Naive thymus-derived CD4-positive, alpha-beta T cell (primary cell): ENCODE measurements around the gene PARPBP. TPM values are rescaled to one million over a fixed set of nuclear protein-coding genes. Genes with fewer than 3 reads are reported as not detected.

ENCODE experiments used
- ATAC-seq: fragments of 150-1000 bp; cut with Tn5 transposase; 2 replicates; pipeline ENCODE4 v1.10.0; 2021; ENCODE audit warnings: mild to moderate bottlenecking, moderate library complexity
- CTCF ChIA-PET: fragments of 350-600 bp; sonication (Branson Sonifier 250); formaldehyde crosslinking; loops from one replicate; lab custom pipeline; 2021; ENCODE audit warnings: antibody characterized with exemption; lab: Charles Lee
- POLR2A ChIA-PET: fragments of 350-600 bp; sonication (Branson Sonifier 250); formaldehyde crosslinking; loops from one replicate; lab custom pipeline; 2021; ENCODE audit warnings: antibody characterized with exemption, inconsistent platforms; lab: Charles Lee
- DNase-seq, 9 donors: peaks; one replicate each; pipeline versions ENCODE4 v3.0.0 to v3.0.0-alpha.2; 2020 to 2022; ENCODE audit warnings: mixed read lengths in 1 of 9
- H3K27ac ChIP-seq: one replicate; pipeline ENCODE4 v1.7.0; 2013; ENCODE audit warnings: mild to moderate bottlenecking, low read depth, low read length, moderate library complexity
- H3K27me3 ChIP-seq, 2 donors: one replicate each; pipeline ENCODE4 v1.7.0; 2013; ENCODE audit warnings: low read length in 2 of 2, mild to moderate bottlenecking in 2 of 2, moderate library complexity in 2 of 2; ENCODE audit not compliant: control insufficient read depth in 2 of 2, insufficient read depth in 2 of 2
- H3K36me3 ChIP-seq, 3 experiments: 1 replicate in 2 of 3; 2 replicates in 1 of 3; pipeline ENCODE4 v1.7.0; 2013; ENCODE audit warnings: low read length in 3 of 3, mild to moderate bottlenecking in 3 of 3, moderate library complexity in 1 of 3; ENCODE audit not compliant: insufficient read depth in 3 of 3, control insufficient read depth in 2 of 3
- H3K4me1 ChIP-seq, 2 donors: one replicate each; pipeline ENCODE4 v1.7.0; 2013; ENCODE audit warnings: low read length in 2 of 2, mild to moderate bottlenecking in 2 of 2, moderate library complexity in 1 of 2; ENCODE audit not compliant: control insufficient read depth in 2 of 2, insufficient read depth in 2 of 2
- H3K4me3 ChIP-seq: 2 replicates; pipeline ENCODE4 v1.7.0; 2013; ENCODE audit warnings: mild to moderate bottlenecking, low read length
- H3K9me3 ChIP-seq, 3 experiments: 1 replicate in 2 of 3; 2 replicates in 1 of 3; pipeline ENCODE4 v1.7.0; 2013; ENCODE audit warnings: low read length in 3 of 3; ENCODE audit not compliant: control insufficient read depth in 2 of 3
- H3K27ac Mint-ChIP-seq, 9 donors: one replicate each; pipeline ENCODE4 v1.8.0; 2020 to 2022; ENCODE audit warnings: mixed read lengths in 9 of 9, mild to moderate bottlenecking in 8 of 9, moderate library complexity in 5 of 9, inconsistent platforms in 2 of 9
- H3K27me3 Mint-ChIP-seq, 5 donors: one replicate each; pipeline ENCODE4 v1.8.0; 2021 to 2022; ENCODE audit warnings: mixed read lengths in 5 of 5, mild to moderate bottlenecking in 1 of 5
- H3K36me3 Mint-ChIP-seq, 5 donors: one replicate each; pipeline ENCODE4 v1.8.0; 2020 to 2022; ENCODE audit warnings: mixed read lengths in 5 of 5, mild to moderate bottlenecking in 3 of 5, inconsistent platforms in 1 of 5
- H3K4me1 Mint-ChIP-seq, 7 donors: one replicate each; pipeline ENCODE4 v1.8.0; 2020 to 2022; ENCODE audit warnings: mixed read lengths in 7 of 7, mild to moderate bottlenecking in 3 of 7, inconsistent platforms in 1 of 7
- H3K4me3 Mint-ChIP-seq, 10 donors: one replicate each; pipeline ENCODE4 v1.8.0; 2020 to 2022; ENCODE audit warnings: mild to moderate bottlenecking in 10 of 10, mixed read lengths in 10 of 10, moderate library complexity in 6 of 10, inconsistent platforms in 2 of 10
- H3K9me3 Mint-ChIP-seq, 11 donors: one replicate each; pipeline ENCODE4 v1.8.0; 2020 to 2022; ENCODE audit warnings: mixed read lengths in 11 of 11, mild to moderate bottlenecking in 4 of 11, inconsistent platforms in 1 of 11, moderate library complexity in 1 of 11
- intact Hi-C, 2 donors: fragments of 100-400 bp; cut with micrococcal nuclease; formaldehyde crosslinking; loops; one replicate each; pipeline ENCODE4 v1.15.1; 2023
- polyA plus RNA-seq, 2 donors: library from polyadenylated mRNA; unstranded; fragments of 300-500 nt; fragmentation: Illumina TruSeq; gene quantifications; one replicate each; pipeline ENCODE4 v1.2.3, GENCODE V29; 2021
- total RNA-seq, 6 experiments: library from RNA in 5 of 6; stranded (reverse) in 5 of 6; gene quantifications; 1 replicate in 5 of 6; 2 replicates in 1 of 6; pipeline ENCODE4 v1.2.3 and lab custom pipeline; 2021 to 2026

The PARPBP gene
- total and polyA plus RNA-seq, 7 experiments from 2014 or later, result 1.1 to 21.5 (median 1.7) TPM

DNA sequence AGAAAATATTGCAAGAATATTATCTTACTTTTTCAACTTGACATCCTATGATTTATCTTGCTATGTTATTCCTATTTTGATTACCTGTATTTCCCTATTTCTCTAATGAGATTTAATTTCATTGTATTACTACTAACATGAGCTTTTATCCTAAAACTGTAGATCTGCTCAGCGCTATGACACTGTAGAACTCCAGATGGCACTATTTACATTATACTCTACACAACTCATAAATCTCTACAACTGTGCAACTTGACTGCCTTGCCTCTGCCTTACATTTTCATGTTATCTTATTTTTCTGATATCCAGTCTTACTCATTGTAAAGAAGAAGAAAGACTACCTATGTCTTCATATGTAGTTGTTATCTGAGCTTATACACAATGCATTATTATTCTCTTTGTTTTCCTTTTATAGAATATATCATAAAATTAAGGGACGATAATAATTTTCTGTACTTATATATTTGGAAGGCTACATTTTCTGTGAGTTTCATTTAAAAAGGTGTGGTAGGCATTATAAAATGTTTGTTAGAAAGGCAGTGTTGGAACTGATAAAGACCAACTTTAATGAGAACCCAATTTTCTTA lies 24.2 kb upstream of the PARPBP start:
- POLR2A ChIA-PET, result no interaction called here
- Mint-ChIP-seq H3K27me3 (no peaks in the 10 kb centered on the region), H3K9me3 (no peaks in the 10 kb centered on the region), H3K27ac (no peak overlapping the region), H3K4me3 (no peak overlapping the region), H3K4me1 (peaks cover 0 to 5% (median 3%) of the 10 kb centered on the region in 7 donors), H3K36me3 (peaks cover 0 to 37% (median 17%) of the 10 kb centered on the region in 5 donors)
- intact Hi-C loops, result loop anchor here (1.0 to 10.0 kb wide), 5 partner anchors 161 to 1453 kb away; no protein-coding TSS in a partner anchor
- Histone ChIP-seq H3K27ac (no peak overlapping the region), H3K36me3 (peaks cover 0 to 8% (median 0%) of the 10 kb centered on the region in 3 experiments), H3K4me1 (no peaks in the 10 kb centered on the region), H3K4me3 (no peak overlapping the region), H3K27me3 (no peaks in the 10 kb centered on the region), H3K9me3 (no peaks in the 10 kb centered on the region)
- DNase-seq (no peak), ATAC-seq (peak; percentile 56)
- CTCF ChIA-PET, result interaction anchor here (0.7 kb wide), 1 partner anchor 479 kb away, joined by 3 read pairs; no protein-coding TSS in a partner anchor

DNA sequence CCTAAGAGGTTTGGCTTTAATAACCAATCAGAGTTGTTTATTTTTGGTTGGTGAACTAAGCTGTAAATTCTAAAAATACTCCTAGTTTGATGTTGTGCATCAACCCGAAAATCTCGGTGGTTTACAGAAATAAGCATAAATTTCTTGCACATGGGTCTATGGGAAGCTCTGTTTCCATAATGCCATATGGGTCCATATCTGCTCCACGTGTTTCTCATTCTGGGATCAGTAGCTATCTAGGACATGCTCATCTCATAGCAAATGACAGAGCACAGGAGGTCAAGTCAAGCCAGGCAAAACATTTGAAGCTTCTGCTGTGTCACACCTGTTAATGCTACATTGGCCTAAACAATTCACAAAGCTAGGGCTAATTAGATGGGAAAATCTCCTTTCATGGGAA lies 23.1 kb upstream of the PARPBP start:
- no peak for DNase-seq
- Mint-ChIP-seq H3K27ac (no peak overlapping the region), H3K4me1 (peaks cover 0 to 5% (median 3%) of the 10 kb centered on the region in 7 donors), H3K4me3 (no peak overlapping the region), H3K27me3 (no peaks in the 10 kb centered on the region), H3K9me3 (no peaks in the 10 kb centered on the region), H3K36me3 (peaks cover 0 to 31% (median 19%) of the 10 kb centered on the region in 5 donors)
- H3K27ac ChIP-seq, result no peak overlapping the region
- intact Hi-C loops, result loop anchor here in 1 of 2 donors (10.0 kb wide), 1 partner anchor 162 kb away; no protein-coding TSS in a partner anchor
- ChIA-PET CTCF (no interaction called here), POLR2A (no interaction called here)
- no peaks in the 10 kb centered on the region for H3K4me1 ChIP-seq
- no peaks in the 10 kb centered on the region for H3K9me3 ChIP-seq
- no peak for ATAC-seq
- H3K36me3 ChIP-seq, result peaks cover 0 to 8% (median 0%) of the 10 kb centered on the region in 3 experiments
- H3K27me3 ChIP-seq, result no peaks in the 10 kb centered on the region
- H3K4me3 ChIP-seq, result no peak overlapping the region

DNA sequence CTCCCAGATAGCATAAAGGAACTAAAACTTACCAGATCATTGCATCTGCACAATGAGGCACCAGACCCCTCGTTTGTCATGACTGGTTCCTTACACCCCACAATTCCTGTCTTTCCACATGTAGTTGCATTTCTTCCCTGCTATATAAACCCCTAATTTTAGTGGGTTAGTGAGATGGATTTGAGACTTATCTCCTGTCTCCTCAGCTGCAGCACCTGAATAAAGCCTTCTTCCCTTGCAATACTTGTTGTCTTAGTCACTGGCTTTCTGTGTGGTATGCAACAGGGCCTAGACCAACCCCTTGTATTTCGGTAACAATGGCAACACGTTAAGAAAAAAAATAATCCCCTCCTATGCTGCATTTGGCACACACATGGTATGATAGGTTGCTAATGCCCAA lies 13.1 kb upstream of the PARPBP start:
- no peaks in the 10 kb centered on the region for H3K27me3 Mint-ChIP-seq
- no peak overlapping the region for H3K4me3 Mint-ChIP-seq
- no peak overlapping the region for H3K4me3 ChIP-seq
- DNase-seq, result no peak
- no peak overlapping the region for H3K27ac ChIP-seq
- H3K36me3 ChIP-seq, result peaks cover 0 to 44% (median 14%) of the 10 kb centered on the region in 3 experiments
- CTCF ChIA-PET, result no interaction called here
- no peaks in the 10 kb centered on the region for H3K27me3 ChIP-seq
- H3K27ac Mint-ChIP-seq, result no peak overlapping the region
- no peak for ATAC-seq
- intact Hi-C loops, result no loop called here
- no peaks in the 10 kb centered on the region for H3K4me1 ChIP-seq
- peaks cover 0 to 26% (median 0%) of the 10 kb centered on the region in 11 donors for H3K9me3 Mint-ChIP-seq
- peaks cover 4 to 11% (median 10%) of the 10 kb centered on the region in 7 donors for H3K4me1 Mint-ChIP-seq
- H3K9me3 ChIP-seq, result no peaks in the 10 kb centered on the region
- H3K36me3 Mint-ChIP-seq, result peaks cover 26 to 86% (median 83%) of the 10 kb centered on the region in 5 donors
- POLR2A ChIA-PET, result no interaction called here

DNA sequence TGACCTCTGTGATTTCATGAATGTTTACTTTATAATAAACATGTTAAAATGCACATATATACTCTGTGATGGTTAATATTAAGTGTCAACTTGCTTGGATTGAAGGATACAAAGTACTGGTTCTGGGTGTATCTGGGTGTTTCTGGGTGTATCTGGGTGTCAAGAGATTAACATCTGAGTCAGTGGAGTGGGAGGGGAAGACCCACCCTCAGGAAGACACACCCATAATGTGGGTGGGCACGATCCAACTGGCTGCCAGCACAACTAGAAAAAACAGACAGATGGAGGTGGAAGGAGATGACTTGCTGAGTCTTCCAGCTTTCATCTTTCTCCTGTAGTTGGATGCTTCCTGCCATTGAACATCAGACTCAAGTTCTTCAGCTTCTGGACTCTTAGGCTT lies 12.0 kb upstream of the PARPBP start:
- Histone ChIP-seq H3K27ac (no peak overlapping the region), H3K9me3 (no peaks in the 10 kb centered on the region), H3K4me3 (no peak overlapping the region), H3K27me3 (no peaks in the 10 kb centered on the region), H3K4me1 (no peaks in the 10 kb centered on the region), H3K36me3 (peaks cover 0 to 44% (median 14%) of the 10 kb centered on the region in 3 experiments)
- peaks cover 22 to 78% (median 78%) of the 10 kb centered on the region in 5 donors for H3K36me3 Mint-ChIP-seq
- H3K4me1 Mint-ChIP-seq, result peaks cover 4 to 11% (median 8%) of the 10 kb centered on the region in 7 donors
- H3K9me3 Mint-ChIP-seq, result peaks cover 0 to 26% (median 0%) of the 10 kb centered on the region in 11 donors
- no peak overlapping the region for H3K4me3 Mint-ChIP-seq
- ChIA-PET CTCF (no interaction called here), POLR2A (no interaction called here)
- intact Hi-C loops, result no loop called here
- no peaks in the 10 kb centered on the region for H3K27me3 Mint-ChIP-seq
- H3K27ac Mint-ChIP-seq, result peak overlapping the region in 2 of 9 donors; percentile 17 to 68
- ATAC-seq (no peak), DNase-seq (no peak)

DNA sequence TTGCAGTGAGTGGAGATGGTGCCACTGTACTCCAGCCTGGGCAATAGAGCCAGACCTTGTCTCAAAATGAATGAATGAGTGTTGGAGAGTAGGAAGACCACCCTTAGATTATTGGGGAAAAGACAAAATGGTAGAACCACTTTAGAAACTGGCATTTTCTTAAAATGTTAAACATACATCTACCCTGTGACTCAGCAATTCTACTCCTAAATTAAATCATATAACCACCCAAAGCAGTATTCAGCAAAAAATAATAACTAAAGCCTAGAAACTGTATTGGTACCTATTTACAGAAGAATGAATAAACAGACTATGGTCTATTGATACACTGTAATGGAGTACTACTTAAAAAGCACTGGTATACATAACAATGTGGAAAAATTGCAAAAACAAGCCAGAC lies 9.2 kb upstream of the PARPBP start:
- Mint-ChIP-seq H3K9me3 (peaks cover 0 to 12% (median 0%) of the 10 kb centered on the region in 11 donors), H3K4me3 (no peak overlapping the region), H3K36me3 (peaks cover 20 to 60% (median 59%) of the 10 kb centered on the region in 5 donors), H3K27me3 (no peaks in the 10 kb centered on the region), H3K27ac (no peak overlapping the region), H3K4me1 (peaks cover 8 to 15% (median 12%) of the 10 kb centered on the region in 7 donors)
- Histone ChIP-seq H3K27me3 (no peaks in the 10 kb centered on the region), H3K36me3 (peaks cover 0 to 32% (median 14%) of the 10 kb centered on the region in 3 experiments), H3K4me3 (no peak overlapping the region), H3K9me3 (no peaks in the 10 kb centered on the region), H3K27ac (no peak overlapping the region), H3K4me1 (no peaks in the 10 kb centered on the region)
- DNase-seq (no peak), ATAC-seq (no peak)
- intact Hi-C loops, result no loop called here
- ChIA-PET CTCF (no interaction called here), POLR2A (interaction anchor here (0.7 kb wide), 1 partner anchor 10 kb away, joined by 3 read pairs; no protein-coding TSS in a partner anchor)

DNA sequence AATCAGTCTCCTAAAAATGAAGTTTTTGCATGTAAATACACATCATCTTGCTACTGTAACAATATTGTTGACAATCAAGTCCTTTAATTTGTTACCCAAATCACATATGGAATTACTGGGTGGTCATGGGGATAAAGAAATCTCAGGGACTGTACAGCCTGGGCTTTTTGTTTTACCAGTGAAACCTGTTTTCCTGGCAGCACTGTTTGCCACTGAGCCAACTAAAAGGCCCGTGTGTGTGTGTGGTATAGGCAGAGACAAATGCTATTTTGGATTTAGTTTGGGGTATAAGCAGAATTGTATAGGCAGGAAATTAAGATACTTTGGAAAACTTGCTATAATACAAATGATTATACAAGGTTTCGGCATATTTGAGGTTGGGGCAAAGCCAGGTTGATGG lies 5.8 kb upstream of the PARPBP start:
- ChIA-PET CTCF (no interaction called here), POLR2A (no interaction called here)
- Mint-ChIP-seq H3K27ac (no peak overlapping the region), H3K9me3 (no peaks in the 10 kb centered on the region), H3K36me3 (peaks cover 12 to 49% (median 31%) of the 10 kb centered on the region in 5 donors), H3K4me3 (no peak overlapping the region), H3K4me1 (peaks cover 5 to 26% (median 20%) of the 10 kb centered on the region in 7 donors), H3K27me3 (no peaks in the 10 kb centered on the region)
- Histone ChIP-seq H3K27me3 (no peaks in the 10 kb centered on the region), H3K36me3 (peaks cover 0 to 10% (median 0%) of the 10 kb centered on the region in 3 experiments), H3K4me1 (peaks cover 0 to 5% of the 10 kb centered on the region in 2 donors), H3K4me3 (no peak overlapping the region), H3K27ac (no peak overlapping the region), H3K9me3 (no peaks in the 10 kb centered on the region)
- no peak for DNase-seq
- intact Hi-C loops, result no loop called here
- ATAC-seq, result no peak
